Naive thymus-derived CD8-positive, alpha-beta T cell (primary cell): ENCODE measurements around the gene SLC9C1. TPM values are rescaled to one million over a fixed set of nuclear protein-coding genes. Genes with fewer than 3 reads are reported as not detected.
A peak's percentile ranks its signal among the peaks of the same experiment; 100 is the strongest.

Source experiments
- ATAC-seq, 2 donors: fragments of 150-1000 bp; cut with Tn5 transposase in 1 of 2; sonication (Bioruptor Pico), chemical (Tn5 transposase) in 1 of 2; 1 replicate in 1 of 2; 2 replicates in 1 of 2; pipeline ENCODE4 v1.10.0; 2021; ENCODE audit warnings: mild to moderate bottlenecking in 2 of 2, moderate library complexity in 2 of 2
- POLR2A ChIA-PET: fragments of 350-600 bp; sonication (Branson Sonifier 250); formaldehyde crosslinking; loops from one replicate; lab custom pipeline; 2021; ENCODE audit warnings: antibody characterized with exemption; lab: Charles Lee
- DNase-seq, 10 donors: peaks; one replicate each; pipeline versions ENCODE4 v3.0.0 to v3.0.0-alpha.2; 2020 to 2022
- H3K27ac Mint-ChIP-seq, 10 donors: one replicate each; pipeline ENCODE4 v1.8.0; 2020 to 2022; ENCODE audit warnings: mild to moderate bottlenecking in 10 of 10, mixed read lengths in 10 of 10, moderate library complexity in 4 of 10, inconsistent platforms in 1 of 10
- H3K27me3 Mint-ChIP-seq, 5 donors: one replicate each; pipeline ENCODE4 v1.8.0; 2021 to 2022; ENCODE audit warnings: mixed read lengths in 5 of 5
- H3K36me3 Mint-ChIP-seq, 3 donors: one replicate each; pipeline ENCODE4 v1.8.0; 2020 to 2022; ENCODE audit warnings: mixed read lengths in 3 of 3, mild to moderate bottlenecking in 2 of 3, inconsistent platforms in 1 of 3
- H3K4me1 Mint-ChIP-seq, 4 donors: one replicate each; pipeline ENCODE4 v1.8.0; 2021 to 2022; ENCODE audit warnings: mixed read lengths in 4 of 4
- H3K4me3 Mint-ChIP-seq, 10 donors: one replicate each; pipeline ENCODE4 v1.8.0; 2020 to 2022; ENCODE audit warnings: mild to moderate bottlenecking in 10 of 10, mixed read lengths in 10 of 10, moderate library complexity in 6 of 10, inconsistent platforms in 1 of 10
- H3K9me3 Mint-ChIP-seq, 9 donors: one replicate each; pipeline ENCODE4 v1.8.0; 2020 to 2022; ENCODE audit warnings: mixed read lengths in 9 of 9, mild to moderate bottlenecking in 3 of 9, inconsistent platforms in 1 of 9, moderate library complexity in 1 of 9
- polyA plus RNA-seq, 3 donors: library from polyadenylated mRNA; unstranded; fragments of 300-500 nt; fragmentation: Illumina TruSeq; gene quantifications; one replicate each; pipeline ENCODE4 v1.2.3, GENCODE V29; 2021
- total RNA-seq, 8 experiments: library from RNA in 2 of 8; stranded (reverse) in 2 of 8; gene quantifications; one replicate each; pipeline ENCODE4 v1.2.3 and lab custom pipeline; 2021 to 2026

The SLC9C1 gene
- not detected for total RNA-seq
- not detected for polyA plus RNA-seq
- 0 to 0.15 (median 0) reads per million in 6 experiments for total RNA-seq (lab: John Stamatoyannopoulos, UW)

DNA sequence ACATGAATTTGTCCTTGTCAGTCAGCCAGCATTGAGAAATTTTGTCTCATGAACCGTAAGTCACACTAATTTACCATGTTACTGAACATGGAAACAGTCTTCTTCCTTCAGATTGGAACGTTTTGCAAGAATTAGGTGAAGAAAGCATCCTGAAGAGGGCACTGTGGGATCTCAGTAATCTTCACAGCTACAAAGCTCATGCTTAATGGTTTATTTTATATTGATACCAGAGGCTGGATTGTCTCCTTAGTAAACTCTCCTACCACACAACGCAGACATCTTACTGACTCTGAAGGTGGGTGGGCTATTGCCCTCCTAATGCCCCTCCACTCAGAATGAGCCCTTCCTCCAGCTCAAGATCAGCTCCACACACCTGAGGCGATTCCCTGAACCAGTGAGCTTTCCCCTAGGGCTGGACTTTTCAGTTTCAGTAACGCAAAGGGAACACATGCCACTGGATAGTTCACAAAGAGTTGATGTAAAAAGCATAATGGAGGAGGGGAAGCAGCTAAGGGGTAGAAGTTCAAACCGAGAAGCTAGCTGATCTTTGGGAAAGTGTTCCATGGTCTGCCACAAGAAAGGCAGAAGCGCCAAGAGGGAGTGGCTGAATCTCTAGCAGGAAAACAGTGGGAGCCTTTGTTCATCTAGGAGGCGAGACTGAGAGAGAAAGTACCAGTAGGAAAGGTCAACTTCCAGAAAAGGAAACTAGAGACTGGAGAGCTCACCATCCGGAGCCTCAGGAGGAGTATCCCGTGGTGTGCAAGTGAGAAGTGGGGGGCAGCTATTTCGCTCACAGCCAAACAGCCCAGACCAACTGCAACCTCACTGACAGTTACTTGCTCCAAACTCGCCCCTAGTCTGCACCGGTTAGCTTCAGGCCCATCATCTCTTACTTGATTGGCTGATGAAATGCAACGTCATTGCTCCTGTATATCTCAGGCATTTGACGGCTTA, at the start of gene SLC9C1:
Gene SLC9C1, minus strand, starts transcription at position 849 of the 954 bp plus-strand sequence. CDS start 7,425 bp downstream, outside the sequence.
- peak within 1 kb of the TSS in 5 of 10 donors; percentile 48 to 61 (median 52) for H3K27ac Mint-ChIP-seq
- DNase-seq, result peak in 7 of 10 donors; percentile 26 to 56 (median 40)
- no peaks in the 10 kb centered on the region for H3K36me3 Mint-ChIP-seq
- H3K27me3 Mint-ChIP-seq, result no peaks in the 10 kb centered on the region
- H3K9me3 Mint-ChIP-seq, result no peaks in the 10 kb centered on the region
- ATAC-seq, result peak; percentile 80 to 87
- H3K4me3 Mint-ChIP-seq, result peak within 1 kb of the TSS; percentile 35 to 79 (median 69)
- peaks cover 2 to 28% (median 20%) of the 10 kb centered on the region in 4 donors for H3K4me1 Mint-ChIP-seq
- POLR2A ChIA-PET, result interaction anchor here (1.6 kb wide), 1 partner anchor 10 kb away, joined by 4 read pairs; no protein-coding TSS in a partner anchor

DNA sequence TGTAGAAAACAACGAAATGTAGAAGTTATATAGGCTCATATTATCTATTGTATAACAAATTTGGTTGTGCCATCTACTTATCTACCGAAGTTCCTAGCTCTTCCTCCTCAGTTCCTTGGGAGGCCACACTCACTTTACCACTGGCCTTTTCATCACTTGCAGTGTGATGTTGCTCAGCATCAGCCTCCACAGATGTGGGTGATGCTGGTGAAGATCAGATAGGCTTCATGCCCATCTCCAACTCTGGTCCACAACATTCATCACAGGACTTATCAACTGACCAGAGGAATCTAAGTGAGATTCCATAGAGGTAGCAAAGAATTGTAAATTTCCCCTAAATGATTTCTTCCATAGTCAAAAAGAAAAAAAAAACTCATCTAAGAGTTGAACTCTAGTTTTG, 47.4 kb upstream of the SLC9C1 start:
- peaks cover 0 to 13% (median 7%) of the 10 kb centered on the region in 9 donors for H3K9me3 Mint-ChIP-seq
- no peak overlapping the region for H3K27ac Mint-ChIP-seq

DNA sequence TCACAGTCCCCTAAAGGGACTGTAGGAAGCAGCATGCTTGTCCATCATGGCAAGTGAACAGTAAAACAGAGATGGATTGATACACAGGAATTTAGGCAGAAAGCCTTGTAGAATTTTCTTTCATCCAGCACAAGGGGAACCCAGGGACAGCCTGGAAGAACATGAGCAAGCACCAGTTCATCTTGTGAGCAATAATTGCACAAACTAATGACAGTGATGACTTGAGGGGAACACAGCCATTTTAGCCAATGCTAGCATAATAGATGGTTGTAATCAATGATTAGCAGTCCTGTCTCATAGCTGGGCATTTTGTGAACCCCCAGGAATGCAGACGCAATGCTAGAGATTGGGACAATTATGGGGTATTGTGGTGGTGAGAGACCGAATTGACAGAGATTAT, 45.6 kb upstream of the SLC9C1 start:
- Mint-ChIP-seq H3K4me1 (peaks cover 6 to 53% (median 21%) of the 10 kb centered on the region in 4 donors), H3K36me3 (peaks cover 0 to 9% (median 6%) of the 10 kb centered on the region in 3 donors), H3K27ac (peak overlapping the region in 2 of 10 donors; percentile 17 to 22), H3K9me3 (peaks cover 0 to 13% (median 7%) of the 10 kb centered on the region in 9 donors), H3K27me3 (no peaks in the 10 kb centered on the region), H3K4me3 (no peak overlapping the region)
- DNase-seq, result no peak
- ATAC-seq, result no peak
- POLR2A ChIA-PET, result no interaction called here

More for the DNA sequence above, 47.4 kb upstream of the SLC9C1 start:
- DNase-seq, result no peak
- Mint-ChIP-seq H3K4me1 (peaks cover 6 to 38% (median 14%) of the 10 kb centered on the region in 4 donors), H3K27me3 (no peaks in the 10 kb centered on the region), H3K4me3 (no peak overlapping the region), H3K36me3 (peaks cover 9 to 11% (median 10%) of the 10 kb centered on the region in 3 donors)
- POLR2A ChIA-PET, result no interaction called here
- no peak for ATAC-seq

DNA sequence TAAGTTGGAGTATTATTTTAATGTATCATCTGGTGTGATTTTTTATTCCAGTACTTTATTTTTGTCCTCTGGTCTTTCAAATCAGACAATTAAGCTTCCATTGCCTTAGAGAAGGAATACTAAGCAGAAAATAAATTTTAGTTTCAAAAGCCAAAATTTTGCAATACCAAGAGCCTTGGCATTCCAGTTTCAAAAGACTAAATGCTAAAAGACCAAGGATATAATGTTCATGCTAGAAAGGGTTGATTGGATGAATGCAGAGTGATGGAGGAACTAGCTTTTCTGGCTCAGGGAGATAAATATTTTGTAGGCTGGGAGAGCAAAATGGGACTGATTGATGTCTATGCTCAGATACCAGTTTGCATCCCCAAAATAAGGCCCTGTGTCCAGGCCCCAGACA, 45.1 kb upstream of the SLC9C1 start:
- Mint-ChIP-seq H3K36me3 (peaks cover 0 to 9% (median 6%) of the 10 kb centered on the region in 3 donors), H3K27ac (peak overlapping the region in 2 of 10 donors; percentile 17 to 22), H3K27me3 (no peaks in the 10 kb centered on the region), H3K9me3 (peaks cover 0 to 13% (median 7%) of the 10 kb centered on the region in 9 donors), H3K4me1 (peaks cover 6 to 57% (median 25%) of the 10 kb centered on the region in 4 donors), H3K4me3 (no peak overlapping the region)
- ATAC-seq, result no peak
- DNase-seq, result no peak
- POLR2A ChIA-PET, result no interaction called here

DNA sequence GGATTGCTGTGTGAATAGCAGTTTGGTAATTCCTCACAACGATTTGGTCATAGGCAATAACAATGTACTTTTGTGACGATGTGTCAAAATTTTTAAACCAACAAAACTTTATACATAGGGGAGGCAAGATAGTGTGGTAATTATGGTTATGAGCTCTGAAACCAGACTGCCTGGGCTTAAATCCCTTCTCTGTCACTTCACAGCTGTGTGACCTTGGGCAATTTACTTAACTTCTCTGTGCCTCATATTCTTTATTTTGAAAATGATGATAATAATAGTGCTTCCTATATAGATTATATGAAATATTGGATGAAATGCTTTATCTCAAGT, 44.7 kb upstream of the SLC9C1 start:
- H3K4me1 Mint-ChIP-seq, result peaks cover 10 to 61% (median 30%) of the 10 kb centered on the region in 4 donors

DNA sequence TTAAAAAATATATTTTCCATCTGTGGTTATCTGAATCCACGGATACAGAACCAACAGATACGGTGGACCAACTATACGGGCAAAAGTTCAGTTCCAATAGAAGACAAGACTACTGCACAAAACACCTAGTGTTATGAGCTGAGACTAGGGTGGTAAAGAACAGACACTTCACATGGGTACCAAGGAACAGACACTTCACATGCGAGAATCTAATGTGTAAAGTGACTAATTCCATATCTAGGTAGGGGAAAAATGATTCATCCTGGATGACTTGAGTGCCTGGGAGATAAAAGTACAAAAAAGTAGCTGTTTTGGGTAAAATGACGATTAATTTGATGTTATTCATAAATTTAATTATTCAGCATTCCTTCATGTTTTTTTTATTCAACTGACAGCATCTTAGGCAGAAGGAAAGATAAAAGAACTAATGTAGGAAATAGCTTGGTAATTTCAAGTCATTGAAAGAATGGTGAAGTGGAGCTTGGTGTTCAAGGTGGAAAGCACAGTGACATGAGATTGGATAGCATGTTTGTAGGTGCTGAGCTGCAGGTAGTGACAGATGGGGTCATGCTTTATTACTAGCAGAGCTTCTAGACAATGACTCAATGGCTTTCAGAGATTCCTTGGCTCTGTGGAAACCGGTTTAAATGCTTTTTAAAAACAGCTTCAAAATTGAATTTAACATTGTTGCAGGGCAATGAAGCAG, 44.2 kb upstream of the SLC9C1 start:
- no peaks in the 10 kb centered on the region for H3K27me3 Mint-ChIP-seq
- peak overlapping the region in 2 of 10 donors; percentile 15 to 17 for H3K27ac Mint-ChIP-seq
- peaks cover 11 to 63% (median 32%) of the 10 kb centered on the region in 4 donors for H3K4me1 Mint-ChIP-seq
- peaks cover 0 to 5% (median 0%) of the 10 kb centered on the region in 9 donors for H3K9me3 Mint-ChIP-seq
- ATAC-seq, result no peak
- no peak overlapping the region for H3K4me3 Mint-ChIP-seq
- H3K36me3 Mint-ChIP-seq, result peaks cover 0 to 4% (median 0%) of the 10 kb centered on the region in 3 donors
- DNase-seq, result no peak
- POLR2A ChIA-PET, result no interaction called here

More for the DNA sequence above, 44.7 kb upstream of the SLC9C1 start:
- no peak overlapping the region for H3K4me3 Mint-ChIP-seq
- DNase-seq (no peak), ATAC-seq (no peak)
- peaks cover 0 to 10% (median 3%) of the 10 kb centered on the region in 9 donors for H3K9me3 Mint-ChIP-seq
- POLR2A ChIA-PET, result no interaction called here
- peak overlapping the region in 1 of 10 donors; percentile 15 for H3K27ac Mint-ChIP-seq
- no peaks in the 10 kb centered on the region for H3K27me3 Mint-ChIP-seq
- peaks cover 0 to 6% (median 2%) of the 10 kb centered on the region in 3 donors for H3K36me3 Mint-ChIP-seq

DNA sequence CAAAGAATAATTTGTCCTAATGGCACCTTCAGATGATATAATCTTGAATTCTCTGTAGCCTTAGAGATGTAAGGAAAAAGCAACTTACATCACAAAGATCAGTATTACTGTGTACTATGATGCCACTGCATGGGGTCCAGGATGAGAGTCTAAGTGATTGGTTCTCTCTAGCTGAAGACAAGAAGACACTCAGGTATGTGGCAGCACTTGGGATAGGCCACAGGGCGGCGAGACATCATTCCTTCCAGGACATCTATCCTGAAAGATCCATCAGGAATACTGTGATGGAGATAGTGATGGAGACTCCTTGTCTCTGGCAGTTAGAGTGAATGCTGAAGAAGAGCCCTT, 41.4 kb upstream of the SLC9C1 start:
- H3K9me3 Mint-ChIP-seq, result no peaks in the 10 kb centered on the region
- DNase-seq (no peak), ATAC-seq (no peak)
- no peaks in the 10 kb centered on the region for H3K36me3 Mint-ChIP-seq
- H3K27me3 Mint-ChIP-seq, result peaks cover 0 to 2% (median 0%) of the 10 kb centered on the region in 5 donors
- POLR2A ChIA-PET, result no interaction called here
- H3K4me3 Mint-ChIP-seq, result peak overlapping the region in 1 of 10 donors; percentile 84
- H3K4me1 Mint-ChIP-seq, result peaks cover 7 to 61% (median 30%) of the 10 kb centered on the region in 4 donors
- peak overlapping the region in 2 of 10 donors; percentile 61 to 62 for H3K27ac Mint-ChIP-seq

DNA sequence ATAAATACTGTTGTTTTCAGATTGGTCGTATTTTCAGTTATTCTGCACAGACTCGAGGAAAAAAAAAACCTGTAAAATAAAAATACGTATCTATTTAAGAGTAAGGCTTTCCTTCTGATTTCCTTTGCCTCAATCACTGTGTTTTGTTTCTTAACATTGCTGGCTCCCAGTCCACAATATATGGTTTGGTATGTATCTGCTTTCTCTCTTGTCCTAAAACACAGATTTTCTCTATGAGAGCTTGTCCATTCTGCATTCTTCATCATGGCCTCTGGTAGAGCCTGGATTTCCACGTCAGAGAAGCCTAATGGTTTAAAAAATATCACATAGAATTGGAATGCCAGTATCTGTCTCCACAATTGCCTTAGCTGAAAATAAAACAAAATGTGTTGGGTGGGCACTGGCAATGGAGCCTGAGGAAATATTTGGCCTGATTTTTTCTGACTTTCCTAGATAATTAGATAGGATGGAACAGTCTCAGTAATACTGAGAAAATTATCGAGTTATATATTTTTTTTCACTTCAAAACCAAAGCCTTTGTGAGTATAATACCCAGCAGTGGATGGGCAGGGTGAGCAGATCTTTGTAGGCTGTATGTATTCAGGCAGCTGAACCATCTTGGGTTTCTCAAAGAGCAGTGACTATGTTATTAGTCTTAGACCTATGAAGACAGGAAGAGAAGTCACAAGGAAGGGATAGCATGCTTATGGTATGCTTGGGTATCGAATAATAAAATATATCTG, 40.8 kb upstream of the SLC9C1 start:
- Mint-ChIP-seq H3K27ac (peak overlapping the region in 4 of 10 donors; percentile 6 to 73 (median 46)), H3K27me3 (peaks cover 0 to 2% (median 0%) of the 10 kb centered on the region in 5 donors), H3K4me1 (peaks cover 7 to 60% (median 30%) of the 10 kb centered on the region in 4 donors), H3K4me3 (peak overlapping the region in 6 of 10 donors; percentile 82 to 92 (median 90)), H3K36me3 (no peaks in the 10 kb centered on the region), H3K9me3 (no peaks in the 10 kb centered on the region)
- no peak for DNase-seq
- ATAC-seq, result no peak
- POLR2A ChIA-PET, result interaction anchor here (0.7 kb wide), 1 partner anchor 10 kb away, joined by 3 read pairs; no protein-coding TSS in a partner anchor

DNA sequence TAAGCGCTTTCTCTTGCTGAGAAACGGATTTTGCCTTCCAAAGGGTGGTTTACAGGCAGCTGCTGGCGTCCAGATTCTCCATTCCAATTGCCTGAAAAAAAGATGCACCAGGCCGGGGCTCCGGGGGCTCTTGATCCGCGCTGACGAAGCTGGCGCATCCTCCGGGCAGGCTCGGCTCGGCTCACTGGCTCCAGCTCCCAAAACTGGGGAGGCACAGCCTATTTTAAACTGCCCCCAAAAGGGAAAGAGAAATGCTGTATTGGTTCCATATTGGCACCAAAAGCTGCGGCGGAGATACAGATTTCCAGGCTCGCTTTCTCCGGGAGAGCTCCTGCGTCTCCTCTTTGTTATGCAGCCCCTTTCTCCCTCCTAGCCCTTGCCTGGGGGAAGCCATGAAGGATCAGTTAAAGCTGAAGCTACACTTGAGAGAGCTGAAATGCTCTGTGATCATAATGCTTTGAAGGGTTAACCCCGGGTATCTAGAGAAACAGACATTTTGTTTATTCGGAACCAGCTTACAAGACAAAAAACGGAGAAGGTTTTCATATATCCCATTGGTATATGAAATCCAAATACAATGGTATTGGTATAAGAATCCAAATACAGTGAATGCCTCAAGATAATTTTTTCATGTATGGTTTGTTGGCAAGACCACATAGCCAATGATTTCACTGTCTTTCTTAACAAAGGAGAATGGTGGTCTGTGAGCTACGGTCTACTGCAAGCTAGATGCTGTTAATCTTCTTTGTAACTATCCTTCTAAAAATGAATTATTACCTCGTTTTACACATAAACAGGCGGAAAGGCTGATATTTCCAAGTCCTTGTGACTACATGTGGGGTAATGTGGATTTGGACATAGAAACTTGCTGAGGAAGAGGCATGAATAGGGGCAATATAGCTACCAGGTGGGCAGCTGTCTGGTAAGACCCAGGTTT, 39.6 kb upstream of the SLC9C1 start:
- peak; percentile 55 to 59 for ATAC-seq
- Mint-ChIP-seq H3K27ac (peak overlapping the region; percentile 7 to 88 (median 63)), H3K4me1 (peaks cover 7 to 54% (median 30%) of the 10 kb centered on the region in 4 donors), H3K4me3 (peak overlapping the region; percentile 82 to 94 (median 91)), H3K36me3 (no peaks in the 10 kb centered on the region), H3K27me3 (peaks cover 0 to 2% (median 0%) of the 10 kb centered on the region in 5 donors), H3K9me3 (no peaks in the 10 kb centered on the region)
- DNase-seq, result peak in 2 of 10 donors; percentile 22 to 26
- POLR2A ChIA-PET, result interaction anchor here (0.6 to 1.6 kb wide), 5 partner anchors 164 to 1880 kb away, joined by 3 to 9 read pairs (median 6); partner anchors contain the start of genes ATG3, BTLA and SLC35A5

DNA sequence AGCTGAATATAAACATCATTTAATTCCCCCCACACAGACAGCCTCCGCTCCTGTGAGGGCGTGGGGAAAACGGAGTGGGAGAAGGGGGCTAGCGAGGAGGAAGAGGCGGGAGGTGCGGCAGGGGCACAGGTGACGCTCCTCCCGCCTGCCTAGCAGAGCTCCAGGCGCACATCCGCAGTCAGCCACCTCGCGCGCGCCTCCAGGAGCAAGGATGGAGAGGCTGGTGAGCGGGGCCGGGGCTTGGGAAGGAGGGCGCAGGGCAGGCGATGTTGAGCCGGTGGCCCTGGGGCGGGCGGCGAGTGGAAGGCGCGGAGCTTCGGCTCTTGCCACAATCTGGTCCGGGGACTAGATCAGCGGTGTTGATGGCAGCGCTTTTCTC, 39.0 kb upstream of the SLC9C1 start, which contains the start of gene CD200:
Gene CD200, plus strand, starts transcription at position 155 of the 379 bp plus-strand sequence. Its CDS starts 57 bp downstream, at position 212.
- Mint-ChIP-seq H3K27me3 (peaks cover 0 to 2% (median 0%) of the 10 kb centered on the region in 5 donors), H3K4me1 (peaks cover 7 to 48% (median 29%) of the 10 kb centered on the region in 4 donors), H3K4me3 (peak within 1 kb of the TSS; percentile 82 to 94 (median 91)), H3K36me3 (no peaks in the 10 kb centered on the region), H3K27ac (peak within 1 kb of the TSS; percentile 37 to 93 (median 68)), H3K9me3 (no peaks in the 10 kb centered on the region)
- peak; percentile 9 to 65 (median 42) for DNase-seq
- POLR2A ChIA-PET, result interaction anchor here (0.6 to 1.6 kb wide), 4 partner anchors 165 to 1881 kb away, joined by 3 to 9 read pairs (median 7); partner anchors contain the start of genes ATG3, BTLA and SLC35A5
- ATAC-seq, result peak; percentile 82 to 88
